Measurements from ENCODE around the gene TMED4.

DNA sequence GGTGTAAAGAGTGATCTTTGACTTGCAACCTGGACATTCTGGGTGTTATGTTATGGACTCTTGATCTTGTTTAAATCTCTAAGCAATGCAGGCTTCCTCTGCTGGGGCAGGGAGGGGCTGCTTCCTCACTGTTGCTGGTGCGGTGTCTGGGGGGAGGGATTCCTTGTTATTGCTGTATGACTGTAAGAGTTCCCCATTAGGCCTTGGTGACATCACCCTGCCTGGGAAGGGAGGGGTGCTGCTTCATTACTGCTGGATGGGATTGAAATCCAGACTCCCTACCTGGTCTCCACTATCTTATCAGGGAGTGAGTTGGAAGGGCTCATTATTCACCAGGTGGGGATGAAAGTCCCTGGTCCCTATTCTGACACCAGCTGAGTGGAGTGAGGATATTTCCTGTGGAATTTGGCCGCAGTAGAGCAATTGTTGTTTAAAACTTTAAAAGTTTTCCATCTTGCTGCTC lies 33.1 kb upstream of the TMED4 start:
- no peak for TF ChIP-seq POLR2A (IDR thresholded peaks at IDR 0.05; ENCODE audit: low read depth, low read length)
- no peak for TF ChIP-seq POLR2AphosphoS5 (IDR thresholded peaks at IDR 0.05; ENCODE audit: low read depth, low read length)
- TF ChIP-seq TAF1 (IDR thresholded peaks at IDR 0.05; ENCODE audit: low read depth, low read length) = no peak
- no peak for TF ChIP-seq PAX5 (IDR thresholded peaks at IDR 0.05; ENCODE audit: insufficient read depth, low read length, severe bottlenecking)

Data from GM12891 (cell line).